SU-DHL-6 (cell line): Measurements from ENCODE around the gene CDKAL1.

Source experiments
- EZH2phosphoT487 ChIP-seq: fragments of 200-600 bp; sonication (generic), shearing (Covaris generic); conservative IDR thresholded peaks from 2 replicates; pipeline ENCODE4 v1.6.1; 2018; ENCODE audit warnings: mild to moderate bottlenecking, antibody characterized with exemption, low read length, moderate library complexity, mixed read lengths
- TF ChIP-seq, protein P1 (sequence below): fragments of 200-600 bp; sonication (generic); IDR thresholded peaks from one replicate; pipeline ENCODE4 v1.5.1; 2017; ENCODE audit warnings: antibody characterized with exemption, mild to moderate bottlenecking, low read length, moderate library complexity; ENCODE audit not compliant: insufficient read depth, poor library complexity, severe bottlenecking

GRCh38 chr6:21277601-21278374, 743.5 kb downstream of the CDKAL1 start:
- TF ChIP-seq, protein P1, sequence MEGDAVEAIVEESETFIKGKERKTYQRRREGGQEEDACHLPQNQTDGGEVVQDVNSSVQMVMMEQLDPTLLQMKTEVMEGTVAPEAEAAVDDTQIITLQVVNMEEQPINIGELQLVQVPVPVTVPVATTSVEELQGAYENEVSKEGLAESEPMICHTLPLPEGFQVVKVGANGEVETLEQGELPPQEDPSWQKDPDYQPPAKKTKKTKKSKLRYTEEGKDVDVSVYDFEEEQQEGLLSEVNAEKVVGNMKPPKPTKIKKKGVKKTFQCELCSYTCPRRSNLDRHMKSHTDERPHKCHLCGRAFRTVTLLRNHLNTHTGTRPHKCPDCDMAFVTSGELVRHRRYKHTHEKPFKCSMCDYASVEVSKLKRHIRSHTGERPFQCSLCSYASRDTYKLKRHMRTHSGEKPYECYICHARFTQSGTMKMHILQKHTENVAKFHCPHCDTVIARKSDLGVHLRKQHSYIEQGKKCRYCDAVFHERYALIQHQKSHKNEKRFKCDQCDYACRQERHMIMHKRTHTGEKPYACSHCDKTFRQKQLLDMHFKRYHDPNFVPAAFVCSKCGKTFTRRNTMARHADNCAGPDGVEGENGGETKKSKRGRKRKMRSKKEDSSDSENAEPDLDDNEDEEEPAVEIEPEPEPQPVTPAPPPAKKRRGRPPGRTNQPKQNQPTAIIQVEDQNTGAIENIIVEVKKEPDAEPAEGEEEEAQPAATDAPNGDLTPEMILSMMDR: no peak
- no peak for TF ChIP-seq EZH2phosphoT487
